ENCODE results near the gene NEK4.
A peak's percentile ranks its signal among the peaks of the same experiment; 100 is the strongest.
"Not testable (repeated sequence)": the region's sequence is repeated elsewhere in the genome, so short reads cannot be mapped to it uniquely, and the experiment has no call there.

The NEK4 gene

DNA sequence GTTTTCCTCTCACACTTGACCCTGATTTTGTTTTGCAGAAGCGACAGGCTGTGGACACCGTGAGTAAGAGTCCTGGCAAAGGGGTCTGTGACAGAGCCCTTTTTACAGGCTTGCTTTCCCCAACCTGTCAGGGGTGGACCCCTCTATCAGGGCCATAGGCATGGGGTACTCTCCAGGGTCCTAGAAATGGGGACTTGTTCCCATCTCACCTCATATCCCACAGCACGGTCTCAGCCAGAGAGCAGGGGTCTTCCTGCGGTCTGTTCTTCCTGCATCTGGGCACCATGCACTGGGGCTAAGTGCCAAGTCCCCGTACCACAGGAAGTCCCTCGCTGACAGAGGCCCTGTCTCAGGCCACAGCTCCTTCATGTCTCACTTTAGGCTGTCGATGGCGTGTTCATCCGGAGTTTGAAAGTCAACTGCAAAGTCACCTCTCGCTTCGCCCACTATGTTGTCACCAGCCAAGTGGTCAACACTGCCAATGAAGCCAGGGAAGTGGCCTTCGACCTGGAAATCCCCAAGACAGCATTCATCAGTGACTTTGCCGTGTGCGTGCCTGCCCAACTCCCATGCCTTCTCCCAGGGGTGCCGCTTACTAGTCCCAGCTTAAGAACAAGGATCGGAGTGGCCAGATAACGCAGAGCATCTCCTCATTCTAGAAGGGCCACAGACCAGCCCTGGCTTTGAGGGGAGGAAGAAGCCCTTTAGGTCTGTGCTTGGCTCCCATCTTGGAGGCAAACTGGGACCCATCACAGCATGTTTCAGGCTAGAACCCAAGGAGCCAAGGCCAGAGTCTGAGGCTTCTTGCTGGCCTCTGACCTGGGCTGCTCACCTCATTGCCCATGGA is 7.4 kb upstream of the NEK4 start:
- DNase-seq (ENCODE audit: low spot score), result no peak

DNA sequence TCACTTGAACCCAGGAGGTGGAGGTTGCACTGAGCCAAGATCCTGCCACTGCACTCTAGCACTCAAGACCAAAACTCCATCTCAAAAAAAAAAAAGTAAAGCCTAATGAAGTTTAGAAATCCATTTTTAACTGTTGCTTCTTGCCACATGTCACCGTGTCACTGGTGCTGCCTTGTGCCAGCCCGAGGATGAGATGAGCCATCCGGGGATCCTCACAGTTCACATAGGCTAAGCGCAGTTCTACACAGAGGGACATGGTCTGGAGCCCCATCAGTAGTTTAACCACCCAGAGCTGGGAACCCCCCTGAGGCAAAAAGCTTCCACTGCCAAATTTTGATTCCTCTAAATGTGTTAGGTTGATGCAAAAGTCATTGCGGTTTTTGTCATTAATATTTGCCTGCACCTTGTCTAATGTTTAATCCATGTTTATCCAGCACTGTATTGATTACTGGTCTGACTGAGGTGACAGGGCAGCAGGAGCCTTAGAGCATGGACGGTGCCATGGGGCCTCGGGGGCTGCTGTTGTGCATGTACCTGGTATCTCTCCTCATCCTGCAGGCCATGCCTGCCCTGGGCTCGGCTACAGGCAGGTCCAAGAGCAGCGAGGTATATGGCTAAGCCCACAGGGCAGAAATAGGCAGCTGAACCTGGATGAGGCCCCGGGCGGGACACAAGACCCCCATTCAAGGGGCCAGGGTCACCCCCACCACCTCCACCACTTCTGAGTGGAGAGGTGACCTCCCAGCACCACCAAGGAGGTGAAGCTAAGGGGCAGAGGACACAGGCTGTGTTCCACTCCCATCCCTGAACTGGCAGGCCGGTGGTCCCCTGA is 6.6 kb upstream of the NEK4 start, which contains the start of gene ITIH1:
Gene ITIH1 (plus strand): TSS at position 473 of the 832 bp plus-strand sequence. CDS start 17 bp downstream, at position 490.
- DNase-seq (ENCODE audit: low spot score), result no peak

DNA sequence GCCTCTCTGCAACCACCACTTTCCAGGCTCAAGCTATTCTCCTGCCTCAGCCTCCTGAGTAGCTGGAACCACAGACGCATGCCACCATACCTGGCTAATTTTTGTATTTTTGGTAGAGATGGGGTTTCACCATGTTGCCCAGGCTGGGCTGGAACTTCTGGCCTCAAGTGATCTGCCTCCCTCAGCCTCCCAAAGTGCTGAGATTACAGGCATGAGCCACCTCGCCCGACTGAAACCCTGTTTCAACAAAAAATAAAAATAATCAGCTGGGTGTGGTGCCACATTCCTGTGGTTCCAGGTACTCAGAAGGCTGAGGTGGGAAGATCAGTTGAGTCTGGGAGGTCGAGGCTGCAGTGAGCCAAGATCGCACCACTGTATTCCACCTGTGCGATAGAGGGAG is 5.7 kb upstream of the NEK4 start:
- DNase-seq (ENCODE audit: low spot score), result not testable (repeated sequence)

DNA sequence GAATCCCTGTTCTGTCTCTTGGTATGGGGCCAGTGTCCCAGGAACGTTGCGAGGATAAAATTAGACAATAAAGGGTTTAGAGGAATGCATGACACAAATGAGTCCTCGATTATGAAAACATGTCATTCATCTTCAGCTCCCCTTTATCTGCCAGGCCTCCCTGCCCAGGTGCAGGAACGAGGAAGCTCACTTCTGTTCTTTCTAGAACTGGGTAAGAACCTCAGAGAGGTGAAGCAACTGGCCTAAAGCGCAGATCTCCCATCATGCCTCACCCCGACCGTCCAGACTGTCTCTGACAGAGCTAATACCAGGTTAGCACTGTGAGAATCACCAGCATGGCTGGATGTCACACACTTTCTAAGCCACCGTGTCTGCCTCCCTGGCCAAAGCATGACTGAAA is 5.1 kb upstream of the NEK4 start:
- DNase-seq (ENCODE audit: low spot score), result no peak

DNA sequence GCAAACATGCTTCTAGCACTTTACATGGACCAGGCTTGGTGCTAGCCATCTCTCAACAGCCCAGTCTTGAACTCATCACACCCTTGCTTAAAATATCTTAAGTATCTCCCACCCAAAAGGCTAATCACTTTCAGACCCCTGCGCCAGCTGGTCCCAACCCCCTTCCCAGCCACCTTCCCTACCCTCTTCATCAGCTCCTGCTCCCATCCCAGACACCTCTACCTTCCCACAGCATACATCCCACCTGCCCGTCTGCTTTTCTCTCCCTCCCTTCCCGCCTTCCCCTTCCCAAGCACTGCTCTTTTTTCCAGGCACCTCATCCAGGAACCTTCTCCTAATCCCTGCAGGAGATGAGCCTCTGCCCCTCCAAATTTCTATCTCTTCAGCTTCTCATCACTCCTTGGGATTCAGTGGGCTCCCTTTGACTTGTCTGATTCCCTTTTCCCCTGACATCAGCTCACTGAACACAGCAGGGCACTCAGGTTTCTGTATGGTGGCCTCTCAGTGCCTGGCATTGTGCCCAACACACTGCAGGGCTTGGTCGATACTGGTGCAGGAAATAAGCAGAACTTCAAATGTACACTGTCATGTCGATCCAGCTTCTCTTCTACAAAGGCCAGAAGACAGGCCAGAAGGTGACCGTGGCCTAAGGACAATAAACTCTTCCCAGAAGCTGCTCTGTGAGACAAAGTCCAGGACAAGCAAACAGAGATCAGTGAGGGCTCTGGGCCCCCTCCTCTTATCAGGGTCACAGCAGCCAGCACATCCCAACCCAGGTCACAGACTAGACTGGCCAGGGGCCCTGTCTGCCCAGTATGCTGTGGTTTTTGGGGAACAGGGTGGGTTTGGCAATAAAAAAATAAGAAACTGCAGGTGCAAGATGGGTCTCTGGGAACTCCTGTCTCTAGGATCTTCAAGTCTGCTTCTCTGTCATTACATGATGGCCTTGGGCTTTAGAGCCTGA is 4.4 kb upstream of the NEK4 start:
- no peak for DNase-seq (ENCODE audit: low spot score)

DNA sequence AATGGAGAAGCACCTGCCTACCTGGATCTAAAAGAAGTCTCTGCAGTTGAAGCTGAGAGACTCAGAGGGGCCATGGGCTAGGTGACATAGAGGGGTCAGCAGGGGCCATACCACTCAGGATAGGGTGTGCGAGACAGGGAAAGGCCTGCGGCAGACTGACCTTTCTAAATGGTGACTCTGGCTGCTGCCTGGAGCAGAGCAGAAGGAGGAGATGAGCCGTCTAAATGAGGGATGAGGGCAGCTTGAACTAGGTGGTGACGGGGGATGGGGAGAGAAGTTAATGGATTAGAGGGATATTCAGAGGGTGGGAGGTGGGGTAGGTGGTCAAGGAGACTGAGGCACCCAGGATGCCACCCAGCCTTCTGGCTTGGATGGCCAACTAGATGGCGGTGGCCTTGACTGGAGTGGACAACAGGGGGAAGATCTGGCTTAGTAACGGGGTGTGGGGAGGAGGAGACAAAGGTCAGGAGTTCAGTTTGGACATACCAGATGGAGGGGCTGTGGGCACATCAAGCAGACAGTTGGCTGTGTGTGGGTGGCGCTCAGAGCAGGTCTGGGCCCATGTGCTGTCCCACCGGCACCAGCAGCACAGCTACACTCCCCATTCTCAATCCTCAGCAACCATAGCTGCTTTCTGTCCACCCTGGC is 3.5 kb upstream of the NEK4 start:
- DNase-seq (ENCODE audit: low spot score), result no peak

DNA sequence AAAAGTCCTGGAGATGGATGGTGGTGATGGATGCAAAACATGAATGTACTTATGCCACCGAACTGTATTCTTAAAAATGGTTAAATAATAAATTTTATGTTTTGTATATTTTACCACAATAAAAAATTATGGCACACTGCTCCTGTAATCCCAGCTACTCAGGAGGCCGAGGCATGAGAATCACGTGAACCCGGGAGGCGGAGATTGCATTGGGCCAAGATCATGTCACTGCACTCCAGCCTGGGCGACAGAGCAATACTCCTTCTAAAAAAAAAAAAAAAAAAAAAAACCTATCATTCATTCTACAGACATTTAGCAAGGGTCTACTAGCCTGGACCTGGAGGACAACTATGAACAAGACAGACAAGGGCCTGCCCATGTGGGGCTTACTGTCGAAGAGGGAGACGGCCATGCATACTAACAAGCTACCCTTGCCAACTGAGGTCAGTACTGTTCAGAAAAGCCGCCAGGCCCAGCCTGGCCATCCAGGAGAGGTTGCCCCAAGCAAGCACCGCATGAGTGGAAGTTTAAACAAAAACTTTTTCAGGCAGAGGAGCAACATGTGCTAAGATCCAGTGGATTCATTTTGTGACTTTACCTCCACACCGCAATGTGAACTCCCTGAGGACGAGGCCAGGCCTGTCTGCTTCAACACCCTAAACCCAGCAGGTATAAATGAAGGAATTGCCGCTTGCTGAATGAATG is 2.8 kb upstream of the NEK4 start:
- DNase-seq (ENCODE audit: low spot score), result no peak

DNA sequence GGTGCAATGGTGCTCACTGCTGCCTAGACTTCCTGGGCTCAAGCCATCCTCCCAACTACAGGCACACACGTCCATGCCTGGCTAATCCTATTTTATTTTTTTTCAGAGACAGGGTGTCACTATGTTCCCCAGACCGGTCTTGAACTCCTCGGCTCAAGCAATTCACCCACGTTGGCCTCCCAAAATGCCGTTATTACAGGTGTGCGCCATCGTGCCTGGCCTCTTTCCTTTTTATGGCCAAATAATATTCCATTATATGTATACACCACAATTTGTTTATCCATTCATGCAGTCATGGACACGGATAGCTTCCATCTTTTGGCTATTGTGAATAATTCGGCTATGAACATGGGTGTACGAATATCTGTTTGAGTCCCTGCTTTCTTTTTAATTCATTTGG is 962 bp upstream of the NEK4 start:
- no peak for DNase-seq (ENCODE audit: low spot score)

DNA sequence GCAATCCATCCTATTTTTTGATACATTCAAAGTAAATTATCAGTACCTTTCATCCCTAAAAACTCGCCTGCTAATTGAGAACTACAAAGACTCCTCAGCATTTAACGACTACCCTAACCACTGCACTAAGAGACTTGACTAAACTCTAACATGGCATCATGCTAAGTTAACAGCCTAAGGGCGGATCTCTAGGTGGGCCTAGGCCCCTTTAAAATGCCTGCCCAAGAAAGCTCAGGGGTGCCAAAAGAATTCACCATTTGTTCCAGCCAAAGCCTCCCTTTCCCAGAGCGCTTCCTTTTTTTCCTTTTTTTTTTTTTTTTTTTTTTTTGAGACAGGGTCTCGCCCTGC is 568 bp upstream of the NEK4 start:
- DNase-seq (ENCODE audit: low spot score), result no peak

DNA sequence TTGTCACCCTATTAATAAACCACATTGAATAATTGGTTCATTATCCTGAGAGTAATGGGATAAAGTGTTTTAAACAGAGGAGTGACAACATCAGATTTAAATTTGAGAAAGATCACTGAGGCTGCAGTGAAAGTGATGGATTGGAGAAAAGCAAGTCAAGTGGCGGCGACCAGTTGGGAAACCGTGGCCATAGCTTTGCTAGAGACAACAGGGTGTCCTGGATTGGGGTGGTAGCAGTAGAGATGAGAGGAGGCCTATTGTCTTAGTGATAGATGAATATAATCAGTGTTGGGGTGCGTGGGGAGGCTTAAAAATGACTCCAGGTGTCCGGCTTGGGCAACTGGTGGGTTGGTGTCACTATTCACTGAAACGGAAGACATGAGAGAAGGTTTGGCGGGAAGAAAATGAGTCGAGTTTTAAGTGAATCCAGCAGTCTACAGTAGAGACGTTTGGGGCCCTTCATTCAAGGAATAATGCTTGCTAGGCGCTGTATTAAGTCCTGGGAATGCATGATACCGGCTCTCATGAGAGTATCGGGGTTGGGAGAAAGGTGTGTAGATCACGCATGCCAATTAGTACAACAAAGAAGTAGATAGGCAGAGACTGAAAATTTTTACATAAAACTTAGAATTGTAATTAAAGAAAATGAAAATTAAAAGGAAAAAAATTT is 819 bp downstream of the NEK4 start:
- DNase-seq (ENCODE audit: low spot score), result no peak

DNA sequence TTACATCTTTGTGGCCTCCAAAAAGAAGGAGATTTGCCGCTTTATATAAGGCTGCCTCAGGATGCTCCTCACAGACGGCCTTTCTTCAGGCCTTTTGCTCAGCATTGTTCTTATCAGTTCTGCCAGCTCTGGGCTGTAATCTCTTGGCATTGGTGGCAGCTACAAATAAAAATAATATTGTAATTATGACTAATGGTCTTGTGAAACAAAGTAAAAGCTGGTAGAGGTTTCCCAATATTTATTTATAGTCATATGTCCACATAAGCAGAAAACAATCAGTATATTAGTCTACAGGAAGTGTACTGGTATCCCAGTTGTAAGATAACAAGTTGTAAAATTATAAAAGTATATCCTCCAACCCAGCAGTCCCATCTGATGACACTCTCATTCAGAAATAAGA is 7.3 kb downstream of the NEK4 start:
- no peak for DNase-seq (ENCODE audit: low spot score)

DNA sequence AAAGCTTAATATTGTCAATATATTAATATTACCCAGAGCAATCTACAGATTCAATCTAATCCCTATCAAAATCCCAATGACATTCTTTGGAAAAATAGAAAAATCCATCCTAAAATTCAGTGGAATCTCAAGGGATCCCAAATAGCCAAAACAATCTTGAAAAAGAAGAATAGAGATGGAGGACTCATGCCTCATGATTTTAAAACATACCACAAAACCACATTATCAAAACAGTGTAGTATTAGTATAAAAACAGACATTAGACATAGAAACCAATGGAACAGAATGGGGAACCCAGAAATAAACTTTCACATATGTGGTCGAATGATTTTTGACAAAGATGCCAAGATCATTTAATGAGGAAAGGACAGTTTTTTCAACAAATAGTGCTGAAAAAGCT is 14.6 kb downstream of the NEK4 start:
- DNase-seq (ENCODE audit: low spot score), result no peak

DNA sequence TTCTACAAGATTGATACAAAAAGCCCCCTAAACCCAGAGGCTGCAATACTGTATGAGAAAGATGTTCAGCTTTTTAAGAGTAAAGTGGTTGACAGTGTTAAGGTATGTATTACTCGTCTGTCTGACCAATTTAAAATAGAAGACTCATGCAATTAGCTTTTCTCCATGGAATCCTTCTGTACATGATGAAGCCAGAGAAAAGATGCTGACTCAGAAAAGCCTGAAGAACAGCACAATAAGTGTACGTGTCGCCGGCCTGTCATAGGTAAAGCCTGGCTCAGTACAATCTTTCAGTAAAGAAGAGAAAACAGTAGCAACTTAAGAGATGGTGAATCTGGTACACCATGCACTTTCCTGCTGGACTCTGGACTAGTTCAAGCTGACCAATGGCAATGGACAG is 16.4 kb downstream of the NEK4 start:
- DNase-seq (ENCODE audit: low spot score), result no peak

DNA sequence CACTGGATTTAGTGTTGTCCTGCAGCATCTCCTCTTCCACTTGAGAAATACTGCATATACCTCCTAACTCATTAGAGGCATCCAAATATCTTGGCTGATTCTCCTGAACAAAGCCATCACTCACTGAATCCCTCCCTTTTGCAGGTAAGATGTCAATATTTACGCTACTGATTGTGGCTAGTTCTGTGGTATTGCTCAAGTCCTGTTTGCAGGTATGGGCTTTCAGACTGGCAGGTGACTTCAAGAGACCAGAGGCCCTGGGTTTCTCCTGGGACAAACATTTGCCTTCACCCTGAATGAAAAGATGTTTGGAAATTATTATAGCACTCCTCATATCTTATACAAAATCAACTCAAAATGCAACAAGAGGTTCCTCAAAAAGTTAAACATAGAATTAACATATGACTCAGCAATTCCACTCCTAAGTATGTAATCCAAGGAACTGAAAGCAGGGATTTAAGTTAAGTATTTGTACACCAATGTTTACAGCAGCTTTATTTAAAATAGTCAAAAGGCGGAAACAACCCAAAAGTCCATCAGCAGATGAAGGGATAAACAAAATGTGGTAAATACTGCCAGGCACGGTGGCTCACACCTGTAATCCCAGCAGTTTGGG is 18.6 kb downstream of the NEK4 start:
- DNase-seq (ENCODE audit: low spot score), result no peak

DNA sequence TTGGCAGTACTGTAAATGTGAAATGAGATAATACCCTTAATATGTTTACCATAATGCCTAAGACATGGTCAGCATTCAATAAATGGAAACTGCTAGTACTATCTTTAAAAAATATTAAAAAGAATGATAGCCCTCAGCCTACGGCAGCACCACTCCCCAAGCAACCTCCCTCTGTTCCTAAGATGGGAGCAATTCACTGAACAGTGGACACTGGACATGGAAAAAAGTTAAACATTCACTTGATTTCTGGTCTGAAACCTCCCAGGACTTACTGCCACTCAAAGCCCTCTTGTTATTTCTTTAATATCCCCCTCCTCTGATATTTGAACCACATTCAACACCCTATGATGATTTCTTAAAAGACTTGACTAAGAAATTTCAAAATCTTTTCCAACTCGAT is 27.0 kb downstream of the NEK4 start:
- no peak for DNase-seq (ENCODE audit: low spot score)

DNA sequence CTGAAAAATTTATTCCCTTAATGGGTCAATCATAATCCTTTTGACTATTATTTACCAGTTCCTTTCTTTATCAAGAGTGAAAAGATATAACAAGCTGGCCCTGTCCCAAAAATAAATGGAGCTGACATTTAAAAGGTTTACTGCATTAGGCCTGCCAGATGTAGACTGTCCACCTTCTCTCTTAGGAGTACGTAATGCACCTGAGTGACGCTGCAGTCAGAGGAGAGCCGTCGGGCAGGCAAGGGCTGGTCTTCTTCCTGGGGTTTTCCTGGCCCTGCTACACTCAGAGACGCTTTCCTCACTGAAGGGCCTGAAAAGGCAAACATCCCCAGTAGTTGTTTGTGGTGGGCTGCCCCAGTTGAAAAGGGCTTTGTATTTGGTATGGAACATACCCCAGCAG is 27.6 kb downstream of the NEK4 start:
- DNase-seq (ENCODE audit: low spot score), result no peak

DNA sequence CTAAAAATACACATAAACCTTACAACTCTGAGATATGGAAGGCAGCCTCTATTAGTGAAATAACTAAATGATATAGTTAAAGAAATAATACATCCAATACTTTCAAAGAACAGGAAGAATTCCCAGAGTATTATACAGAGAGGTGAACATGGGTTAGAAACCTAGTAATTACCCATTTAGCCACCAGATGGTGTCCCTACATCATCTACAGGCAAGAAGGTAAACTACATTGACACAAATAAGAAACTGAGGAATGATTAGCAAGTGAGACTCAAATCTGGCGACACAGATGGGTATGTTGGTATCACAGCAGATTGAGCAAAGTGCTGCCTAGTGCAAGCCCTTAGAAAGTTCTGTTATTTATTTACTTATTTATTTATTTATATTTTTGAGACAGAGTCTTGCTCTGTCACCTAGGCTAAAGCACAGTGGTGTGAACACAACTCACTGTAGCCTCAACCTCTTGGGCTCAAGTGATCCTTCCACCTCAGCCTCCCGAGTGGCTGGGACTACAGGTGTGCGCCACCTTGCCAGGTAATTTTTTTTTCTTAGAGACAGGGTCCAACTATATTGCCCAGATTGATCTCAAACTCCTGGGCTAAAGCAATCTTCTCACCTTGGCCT is 28.2 kb downstream of the NEK4 start:
- peak; percentile 46 for DNase-seq (ENCODE audit: low spot score)

DNA sequence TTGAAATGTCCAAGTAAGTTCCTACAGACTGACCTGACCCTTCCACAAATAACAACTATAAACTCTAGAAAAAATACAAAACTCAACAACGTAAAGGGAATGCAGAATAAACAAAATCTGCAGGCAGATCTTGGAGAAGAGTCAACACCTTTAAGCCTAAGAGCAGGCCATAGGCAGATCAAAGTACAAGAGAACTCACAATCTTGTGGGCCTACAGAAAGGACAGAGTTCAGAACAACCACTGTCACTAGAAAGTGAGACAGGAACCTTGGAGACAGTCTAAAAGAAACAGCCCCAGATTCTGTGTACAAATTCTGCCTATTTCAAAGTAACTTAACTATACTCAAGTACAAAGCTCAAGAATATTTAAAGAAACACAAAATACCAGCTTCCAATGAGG is 31.0 kb downstream of the NEK4 start:
- DNase-seq (ENCODE audit: low spot score), result no peak

DNA sequence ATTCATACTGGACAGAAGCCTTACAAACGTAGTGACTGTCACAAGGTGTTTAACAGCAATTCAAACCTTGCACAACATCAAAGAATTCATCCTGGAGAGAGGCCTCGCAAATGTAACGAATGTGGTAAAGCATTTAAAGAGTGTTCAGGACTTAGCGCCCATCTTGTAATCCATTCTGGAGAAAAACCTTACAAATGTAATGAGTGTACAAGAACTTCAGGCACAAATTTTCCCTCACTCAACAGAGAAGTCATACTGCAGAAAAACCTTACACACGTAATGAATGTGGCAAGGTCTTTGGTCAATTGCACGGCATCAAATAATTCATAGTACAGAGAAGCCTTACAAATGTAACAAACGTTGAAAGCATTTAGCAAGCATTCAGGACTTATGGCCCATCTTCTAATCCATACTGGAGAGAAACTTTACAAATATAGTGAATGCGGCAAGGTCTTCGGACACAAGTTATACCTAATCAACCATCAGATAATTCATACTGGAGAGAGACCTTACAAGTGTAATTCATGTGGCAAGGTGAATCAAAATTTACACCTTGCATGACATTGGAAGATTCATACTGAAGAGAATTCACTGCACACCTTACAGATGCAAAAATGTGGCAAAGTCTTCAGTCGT is 37.4 kb downstream of the NEK4 start:
- DNase-seq (ENCODE audit: low spot score), result no peak
